ENCODE results near the gene HHIP. TPM values are rescaled to one million over a fixed set of nuclear protein-coding genes. Genes with fewer than 3 reads are reported as not detected.

Gene HHIP
- total and polyA plus RNA-seq, 2 donors (not counting 1 experiment from before 2014, with no cell fraction given): 0.39 TPM; not detected in 1

DNA sequence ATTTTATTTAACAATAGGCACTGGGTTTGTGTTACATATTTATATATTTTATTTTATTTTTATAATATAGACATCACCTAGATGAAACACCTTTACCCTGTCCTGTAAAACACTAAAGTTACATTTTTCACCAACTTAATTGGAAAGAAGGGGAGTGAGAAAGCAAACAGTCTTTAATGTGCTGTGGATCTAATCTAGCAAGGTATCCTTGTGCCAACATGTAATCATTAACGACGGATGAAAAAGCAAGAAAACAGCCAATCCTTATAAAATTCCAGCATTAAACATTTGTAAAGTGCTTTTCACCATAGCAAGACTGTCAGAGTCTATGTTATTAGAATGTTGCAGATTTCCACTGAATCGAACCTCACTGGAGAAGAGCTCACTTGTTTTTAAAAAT lies 92.7 kb downstream of the HHIP start:
- Histone ChIP-seq H3K4me1 (ENCODE audit: control insufficient read depth in 2 of 2, insufficient read depth in 2 of 2, low read length in 2 of 2) (no peaks in the 10 kb centered on the region), H3K9ac (ENCODE audit: low read length) (no peak overlapping the region), H3K4me2 (replicated peaks; ENCODE audit: low read depth, low read length, poor library complexity, severe bottlenecking) (no peak overlapping the region), H2AFZ (ENCODE audit: insufficient read depth, low read depth, low read length, poor library complexity, severe bottlenecking) (no peak overlapping the region), H3K79me2 (ENCODE audit: control insufficient read depth, insufficient read depth, low read length) (no peaks in the 10 kb centered on the region), H3K27ac (ENCODE audit: low read length in 2 of 2) (no peak overlapping the region), H3K9me3 (ENCODE audit: control extremely low read depth in 1 of 3, control insufficient read depth in 2 of 3, insufficient read depth in 1 of 3, low read length in 2 of 3) (no peaks in the 10 kb centered on the region), H3K36me3 (replicated peaks in 1 of 2; ENCODE audit: control extremely low read depth in 1 of 2, control insufficient read depth in 1 of 2, extremely low read depth in 1 of 2, insufficient read depth in 2 of 2, low read length in 1 of 2) (no peaks in the 10 kb centered on the region), H3K27me3 (replicated peaks in 1 of 4; ENCODE audit: control extremely low read depth in 1 of 4, control insufficient read depth in 3 of 4, insufficient read depth in 4 of 4, low read length in 3 of 4) (no peaks in the 10 kb centered on the region), H4K20me1 (ENCODE audit: control insufficient read depth, insufficient read depth, low read length, poor library complexity, severe bottlenecking) (no peaks in the 10 kb centered on the region), H3K4me3 (ENCODE audit: control extremely low read depth in 1 of 5, extremely low read depth in 1 of 5, insufficient read depth in 1 of 5, low read depth in 2 of 5, low read length in 4 of 5) (no peak overlapping the region)
- ChIA-PET CTCF (no interaction called here), POLR2A (no interaction called here)
- no peaks in the 10 kb centered on the region for H3K9me3 Mint-ChIP-seq (ENCODE audit: insufficient read depth)
- no peak overlapping the region for H3K27ac Mint-ChIP-seq
- H3K27me3 Mint-ChIP-seq: no peaks in the 10 kb centered on the region
- TF ChIP-seq CTCF (IDR thresholded peaks at IDR 0.05) (no peak), EZH2 (IDR thresholded peaks at IDR 0.05; ENCODE audit: borderline replicate concordance, insufficient read depth, low read depth, low read length, poor library complexity, severe bottlenecking) (no peak)
- no CpG with 5 or more reads among the region's 3 CpGs for WGBS (ENCODE audit: insufficient coverage)
- no peak for DNase-seq
- ATAC-seq (ENCODE audit: low read depth): no peak
- no peaks in the 10 kb centered on the region for H3K4me1 Mint-ChIP-seq
- no peak overlapping the region for H3K4me3 Mint-ChIP-seq
- intact Hi-C loops (cut with micrococcal nuclease): no loop called here

DNA sequence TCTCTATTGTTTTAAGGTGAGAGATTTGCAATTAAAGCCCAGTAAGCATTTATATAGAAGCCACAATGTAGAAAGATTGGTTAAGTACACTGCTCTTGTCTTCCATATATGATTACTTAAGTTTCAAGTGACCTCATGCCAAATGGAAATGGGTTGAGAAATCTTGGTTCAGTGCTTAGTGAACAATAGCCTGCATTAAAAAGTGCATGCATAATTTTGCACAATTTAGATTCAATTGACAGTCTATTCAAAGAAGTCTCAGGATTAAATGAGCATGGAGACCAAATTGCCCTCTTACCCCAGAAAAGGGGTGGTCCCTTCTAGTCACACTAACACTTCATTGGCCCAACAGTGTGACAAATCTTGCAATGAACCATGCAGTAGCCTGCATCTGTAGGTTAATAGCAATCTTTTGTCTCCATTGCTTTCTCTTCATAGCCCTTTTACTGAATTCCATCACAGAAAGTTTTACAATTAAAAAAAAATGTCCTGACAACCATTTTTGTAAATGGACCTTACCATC lies 93.6 kb downstream of the HHIP start:
- ATAC-seq (ENCODE audit: low read depth) (no peak), DNase-seq (no peak)
- Histone ChIP-seq H3K79me2 (ENCODE audit: control insufficient read depth, insufficient read depth, low read length) (no peaks in the 10 kb centered on the region), H2AFZ (ENCODE audit: insufficient read depth, low read depth, low read length, poor library complexity, severe bottlenecking) (no peak overlapping the region), H3K27ac (ENCODE audit: low read length in 2 of 2) (no peak overlapping the region), H3K4me3 (ENCODE audit: control extremely low read depth in 1 of 5, extremely low read depth in 1 of 5, insufficient read depth in 1 of 5, low read depth in 2 of 5, low read length in 4 of 5) (no peak overlapping the region), H4K20me1 (ENCODE audit: control insufficient read depth, insufficient read depth, low read length, poor library complexity, severe bottlenecking) (no peaks in the 10 kb centered on the region), H3K9me3 (ENCODE audit: control extremely low read depth in 1 of 3, control insufficient read depth in 2 of 3, insufficient read depth in 1 of 3, low read length in 2 of 3) (no peaks in the 10 kb centered on the region), H3K36me3 (replicated peaks in 1 of 2; ENCODE audit: control extremely low read depth in 1 of 2, control insufficient read depth in 1 of 2, extremely low read depth in 1 of 2, insufficient read depth in 2 of 2, low read length in 1 of 2) (no peaks in the 10 kb centered on the region), H3K4me2 (replicated peaks; ENCODE audit: low read depth, low read length, poor library complexity, severe bottlenecking) (no peak overlapping the region), H3K9ac (ENCODE audit: low read length) (no peak overlapping the region), H3K4me1 (ENCODE audit: control insufficient read depth in 2 of 2, insufficient read depth in 2 of 2, low read length in 2 of 2) (no peaks in the 10 kb centered on the region), H3K27me3 (replicated peaks in 1 of 4; ENCODE audit: control extremely low read depth in 1 of 4, control insufficient read depth in 3 of 4, insufficient read depth in 4 of 4, low read length in 3 of 4) (no peaks in the 10 kb centered on the region)
- H3K4me1 Mint-ChIP-seq: no peaks in the 10 kb centered on the region
- intact Hi-C loops (cut with micrococcal nuclease): no loop called here
- no peaks in the 10 kb centered on the region for H3K9me3 Mint-ChIP-seq (ENCODE audit: insufficient read depth)
- ChIA-PET POLR2A (no interaction called here), CTCF (no interaction called here)
- H3K27ac Mint-ChIP-seq: no peak overlapping the region
- no peaks in the 10 kb centered on the region for H3K27me3 Mint-ChIP-seq
- no peak overlapping the region for H3K4me3 Mint-ChIP-seq
- no peak for TF ChIP-seq CTCF (IDR thresholded peaks at IDR 0.05)
- TF ChIP-seq EZH2 (IDR thresholded peaks at IDR 0.05; ENCODE audit: borderline replicate concordance, insufficient read depth, low read depth, low read length, poor library complexity, severe bottlenecking): no peak

Measured in B cell (primary cell).